K562 (cell line): ENCODE data around the gene TRPM2. TPM values are rescaled to one million over a fixed set of nuclear protein-coding genes. Genes with fewer than 3 reads are reported as not detected.

Experiments
- ATAC-seq: fragments of 200-7000 bp; cut with Tn5 transposase; 3 replicates; pipeline ENCODE4 v1.9.1; 2020; ENCODE audit warnings: moderate library complexity
- BruUV-seq: library from RNA; stranded (reverse); fragments of 400-500 nt; replicated peaks from 2 replicates; lab custom pipeline; 2021; lab: Mats Ljungman, UMichigan
- CTCF ChIA-PET: fragments of 300-600 bp; formaldehyde crosslinking; extraction: SDS; loops from one replicate; lab custom pipeline; 2021; ENCODE audit warnings: low intra/inter-chr PET ratio; lab: Yijun Ruan, JAX
- POLR2A ChIA-PET: fragments of 300-600, 350-650 bp; sonication (Branson Sonifier 250); formaldehyde crosslinking; extraction: SDS; loops from one replicate; lab custom pipeline; 2021; ENCODE audit warnings: antibody characterized with exemption, inconsistent platforms; lab: Yijun Ruan, JAX
- DNase-seq, 4 experiments: peaks; one replicate each; pipeline versions ENCODE4 v3.0.0 to v3.0.0-alpha.2; 2011 to 2018; ENCODE audit warnings: low spot score in 3 of 4, mixed read lengths in 3 of 4; ENCODE audit errors: extremely low read depth in 1 of 4
- FAIRE-seq: peaks from 2 replicates; lab custom pipeline; 2011; peaks lifted over from hg19 to GRCh38; lab: Jason Lieb, UNC
- H2AFZ ChIP-seq: 2 replicates; pipeline ENCODE4 v1.6.0; 2011; ENCODE audit warnings: low read depth, low read length, control low read depth, inconsistent platforms
- H3K27ac ChIP-seq: fragments of 200-600 bp; 3 replicates; pipeline ENCODE4 v1.8.0; 2011; ENCODE audit warnings: low read depth, mild to moderate bottlenecking, control low read depth, inconsistent platforms, low read length, moderate library complexity, mixed read lengths; ENCODE audit errors: extremely low read depth
- H3K27me3 ChIP-seq, 2 experiments: fragments of 300-600 bp in 1 of 2; 2 replicates in 1 of 2; 3 replicates in 1 of 2; pipeline versions ENCODE4 v1.6.0 to v1.8.0; 2011; ENCODE audit warnings: inconsistent platforms in 2 of 2, low read length in 2 of 2, mild to moderate bottlenecking in 1 of 2, mixed read lengths in 1 of 2, moderate library complexity in 1 of 2; ENCODE audit not compliant: control insufficient read depth in 2 of 2, insufficient read depth in 2 of 2
- H3K36me3 ChIP-seq: fragments of 300-600 bp; 3 replicates; pipeline ENCODE4 v1.8.0; 2011; ENCODE audit warnings: mild to moderate bottlenecking, low read length, inconsistent platforms; ENCODE audit not compliant: control insufficient read depth, insufficient read depth
- H3K4me1 ChIP-seq, 2 experiments: fragments of 200-600 bp in 1 of 2; replicated peaks in 1 of 2; 2 replicates in 1 of 2; 3 replicates in 1 of 2; pipeline versions ENCODE4 v1.5.1 to v1.8.0; 2011; ENCODE audit warnings: inconsistent platforms in 2 of 2, low read length in 2 of 2, mild to moderate bottlenecking in 1 of 2, mixed read lengths in 1 of 2, moderate library complexity in 1 of 2; ENCODE audit not compliant: control insufficient read depth in 2 of 2, insufficient read depth in 2 of 2
- H3K4me2 ChIP-seq: 2 replicates; pipeline ENCODE4 v1.6.1; 2011; ENCODE audit warnings: low read length, control low read depth, inconsistent platforms, mixed read lengths; ENCODE audit not compliant: insufficient read depth
- H3K4me3 ChIP-seq: fragments of 200-600 bp; sonication (generic), shearing (Covaris generic); 2 replicates; pipeline ENCODE4 v1.5.1; 2016; ENCODE audit warnings: control low read depth, inconsistent platforms
- H3K79me2 ChIP-seq: fragments of 200-600 bp; 3 replicates; pipeline ENCODE4 v1.8.0; 2011; ENCODE audit warnings: low read length, inconsistent platforms; ENCODE audit not compliant: control insufficient read depth, insufficient read depth
- H3K9ac ChIP-seq, 2 experiments: 2 replicates each; pipeline versions ENCODE4 v1.6.0 to v1.6.1; 2011; ENCODE audit warnings: low read depth in 2 of 2, low read length in 2 of 2, control low read depth in 1 of 2, inconsistent platforms in 1 of 2, mild to moderate bottlenecking in 1 of 2, mixed read lengths in 1 of 2; ENCODE audit not compliant: insufficient read depth in 1 of 2
- H3K9me1 ChIP-seq: one replicate; pipeline ENCODE4 v1.6.0; 2011; ENCODE audit warnings: inconsistent platforms, mild to moderate bottlenecking, low read length, moderate library complexity; ENCODE audit not compliant: control insufficient read depth, insufficient read depth
- H3K9me3 ChIP-seq: replicated peaks from 2 replicates; pipeline ENCODE4 v1.5.1; 2011; ENCODE audit warnings: low read depth, low read length, inconsistent platforms; ENCODE audit not compliant: control insufficient read depth, insufficient read depth
- H4K20me1 ChIP-seq: replicated peaks from 2 replicates; pipeline ENCODE4 v1.6.1; 2011; ENCODE audit warnings: low read length, inconsistent platforms, mixed read lengths; ENCODE audit not compliant: control insufficient read depth, insufficient read depth
- BACH1 ChIP-seq: fragments of 200-800 bp; sonication (Bioruptor generic); IDR thresholded peaks from 2 replicates; pipeline ENCODE4 v1.6.1; 2016; ENCODE audit warnings: missing genetic modification characterization, missing compliant biosample characterization
- CREB1 ChIP-seq, 2 experiments: sonication (generic) in 1 of 2; formaldehyde crosslinking in 1 of 2; IDR thresholded peaks; 2 replicates each; pipeline versions ENCODE4 v1.6.1 to v1.8.0; 2012 to 2022; ENCODE audit warnings: inconsistent platforms in 1 of 2, mild to moderate bottlenecking in 1 of 2, missing genetic modification reagents in 1 of 2, moderate library complexity in 1 of 2
- FUS ChIP-seq: fragments of 200-400 bp; formaldehyde crosslinking; optimal IDR thresholded peaks from 2 replicates; pipeline ENCODE3; 2017; ENCODE audit warnings: low read depth, low read length
- MEF2A ChIP-seq: IDR thresholded peaks from 2 replicates; pipeline ENCODE4 v1.6.1; 2011; ENCODE audit warnings: low read depth, mild to moderate bottlenecking, low read length, moderate library complexity; ENCODE audit not compliant: control insufficient read depth
- PCBP2 ChIP-seq: fragments of 200-400 bp; formaldehyde crosslinking; IDR thresholded peaks from 2 replicates; pipeline ENCODE4 v1.6.1; 2018; ENCODE audit warnings: low read length, low read depth, mild to moderate bottlenecking, moderate library complexity; ENCODE audit not compliant: poor library complexity, severe bottlenecking
- RBFOX2 ChIP-seq: fragments of 200-400 bp; formaldehyde crosslinking; IDR thresholded peaks from 2 replicates; pipeline ENCODE4 v1.6.1; 2017; ENCODE audit warnings: low read depth, mild to moderate bottlenecking, low read length, moderate library complexity
- THRAP3 ChIP-seq: fragments of 450-650 bp; IDR thresholded peaks from 2 replicates; pipeline ENCODE4 v1.6.1; 2016; ENCODE audit warnings: mild to moderate bottlenecking, inconsistent platforms, borderline replicate concordance
- ZFP1 ChIP-seq: fragments of 450-650 bp; formaldehyde crosslinking; IDR thresholded peaks from 2 replicates; pipeline ENCODE4 v1.4.0; 2020; ENCODE audit warnings: mild to moderate bottlenecking, mixed read lengths
- ZNF134 ChIP-seq: fragments of 250-450 bp; sonication (Bioruptor Pico); conservative IDR thresholded peaks from 2 replicates; pipeline ENCODE4 v1.4.0; 2020
- WGBS: fragments of 100-300 bp; shearing (Covaris generic); methylation state at CpG from one replicate; pipeline ENCODE4 v1.1.6; 2016; ENCODE audit warnings: low coverage, mixed read lengths; ENCODE audit not compliant: insufficient coverage; ENCODE audit errors: missing lambda C conversion rate; 5-methylcytosine and 5-hydroxymethylcytosine counted together
- in situ Hi-C: fragments of 300-500 bp; cut with MboI; formaldehyde crosslinking; loops from 4 replicates; pipeline ENCODE4 v1.15.0; 2018; ENCODE audit warnings: inconsistent platforms, mixed read lengths
- intact Hi-C: fragments of 100-400 bp; cut with micrococcal nuclease; formaldehyde crosslinking; loops from 2 replicates; pipeline ENCODE4 v1.14.2; 2022
- polyA plus RNA-seq, 8 experiments: library from polyadenylated mRNA; depleted of rRNA in 4 of 8; stranded (reverse) in 5 of 8; unstranded in 3 of 8; fragments of >200 nt; fragmentation: Nextera tagmentation in 2 of 8; fragmentation: Illumina TruSeq in 1 of 8; extraction: Ambion mirVana in 2 of 8; extraction: Trizol in 1 of 8; gene quantifications; 2 replicates each; pipeline versions ENCODE4 v1.2.1 to v1.2.3, GENCODE V29; 2011 to 2014; ENCODE audit warnings: inconsistent platforms in 1 of 8, missing spikeins in 1 of 8
- total RNA-seq, 7 experiments: library from RNA; depleted of rRNA in 6 of 7; stranded (reverse); fragments of >200 nt in 6 of 7; fragmentation: Illumina TruSeq in 2 of 7; extraction: Trizol in 2 of 7; gene quantifications; 2 replicates each; pipeline versions ENCODE4 v1.2.1 to v1.2.3, GENCODE V29; 2011 to 2021; ENCODE audit warnings: low replicate concordance in 1 of 7
- TF ChIP-seq, protein P1 (sequence below): fragments of 200-800 bp; sonication (Bioruptor generic); IDR thresholded peaks from 2 replicates; pipeline ENCODE4 v1.6.1; 2016; ENCODE audit warnings: missing genetic modification characterization, missing compliant biosample characterization

The TRPM2 gene
- total and polyA plus RNA-seq, 9 of the 15 experiments (the other 6 are each of a cell fraction or from before 2014, with no cell fraction given): 0.33 to 2.1 (median 0.98) TPM; not detected in 2

DNA sequence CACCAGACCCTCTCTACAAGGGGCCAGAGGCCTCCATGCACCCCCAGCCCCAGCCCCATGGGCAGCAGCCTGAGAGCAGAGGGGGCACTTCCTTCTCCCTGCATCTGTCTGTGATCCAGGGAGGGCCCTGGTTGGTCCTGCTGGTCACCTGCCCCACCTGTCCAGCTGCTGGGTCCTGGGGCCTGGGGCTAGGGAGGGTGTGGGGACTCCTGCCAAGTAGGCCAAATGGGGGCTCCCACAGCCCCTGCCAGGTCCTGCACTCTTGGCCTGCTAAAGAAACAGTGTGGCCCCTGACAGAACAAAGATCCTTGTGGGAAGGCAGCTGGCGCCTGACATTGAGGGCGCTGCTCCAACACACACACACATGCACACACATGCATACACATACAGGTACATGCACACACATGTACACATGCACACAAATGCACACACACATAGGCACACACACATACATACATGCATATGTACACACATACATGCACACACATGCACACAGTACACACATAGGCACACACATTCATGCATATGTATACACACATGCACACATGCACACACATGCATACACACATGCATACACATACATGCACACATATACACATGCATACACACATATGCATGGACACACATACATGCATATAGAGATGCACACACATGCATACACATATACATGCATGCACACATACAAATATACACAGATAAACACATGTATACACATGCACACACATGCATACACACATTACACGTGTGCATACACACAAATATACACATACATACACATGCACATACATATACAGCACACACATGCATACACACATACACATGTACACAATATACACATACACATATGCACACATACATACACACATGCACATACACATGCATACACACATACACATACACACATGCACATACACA lies 49.9 kb downstream of the TRPM2 start:
- no peak for FAIRE-seq
- Histone ChIP-seq H3K4me1 (peaks cover 0 to 3% of the 10 kb centered on the region in 2 experiments; a peak in 2 of 5 replicates), H3K27ac (no peak overlapping the region), H3K9me3 (peaks cover 15% of the 10 kb centered on the region; the same call in 1 of the 2 replicates), H3K79me2 (no peaks in the 10 kb centered on the region), H3K9ac (no peak overlapping the region), H3K9me1 (no peaks in the 10 kb centered on the region), H4K20me1 (no peaks in the 10 kb centered on the region), H2AFZ (no peak overlapping the region), H3K4me3 (no peak overlapping the region), H3K4me2 (no peak overlapping the region), H3K27me3 (peaks cover 12 to 37% of the 10 kb centered on the region in 2 experiments; a peak in 3 of 5 replicates), H3K36me3 (no peaks in the 10 kb centered on the region)
- ATAC-seq: no peak
- CTCF ChIA-PET: no interaction called here
- POLR2A ChIA-PET: interaction anchor here (0.7 kb wide), 1 partner anchor 641 kb away, joined by 3 read pairs; no protein-coding TSS in a partner anchor
- no TSS peak for BruUV-seq
- intact Hi-C loops: no loop called here
- DNase-seq: no peak
- TF ChIP-seq, protein P1, sequence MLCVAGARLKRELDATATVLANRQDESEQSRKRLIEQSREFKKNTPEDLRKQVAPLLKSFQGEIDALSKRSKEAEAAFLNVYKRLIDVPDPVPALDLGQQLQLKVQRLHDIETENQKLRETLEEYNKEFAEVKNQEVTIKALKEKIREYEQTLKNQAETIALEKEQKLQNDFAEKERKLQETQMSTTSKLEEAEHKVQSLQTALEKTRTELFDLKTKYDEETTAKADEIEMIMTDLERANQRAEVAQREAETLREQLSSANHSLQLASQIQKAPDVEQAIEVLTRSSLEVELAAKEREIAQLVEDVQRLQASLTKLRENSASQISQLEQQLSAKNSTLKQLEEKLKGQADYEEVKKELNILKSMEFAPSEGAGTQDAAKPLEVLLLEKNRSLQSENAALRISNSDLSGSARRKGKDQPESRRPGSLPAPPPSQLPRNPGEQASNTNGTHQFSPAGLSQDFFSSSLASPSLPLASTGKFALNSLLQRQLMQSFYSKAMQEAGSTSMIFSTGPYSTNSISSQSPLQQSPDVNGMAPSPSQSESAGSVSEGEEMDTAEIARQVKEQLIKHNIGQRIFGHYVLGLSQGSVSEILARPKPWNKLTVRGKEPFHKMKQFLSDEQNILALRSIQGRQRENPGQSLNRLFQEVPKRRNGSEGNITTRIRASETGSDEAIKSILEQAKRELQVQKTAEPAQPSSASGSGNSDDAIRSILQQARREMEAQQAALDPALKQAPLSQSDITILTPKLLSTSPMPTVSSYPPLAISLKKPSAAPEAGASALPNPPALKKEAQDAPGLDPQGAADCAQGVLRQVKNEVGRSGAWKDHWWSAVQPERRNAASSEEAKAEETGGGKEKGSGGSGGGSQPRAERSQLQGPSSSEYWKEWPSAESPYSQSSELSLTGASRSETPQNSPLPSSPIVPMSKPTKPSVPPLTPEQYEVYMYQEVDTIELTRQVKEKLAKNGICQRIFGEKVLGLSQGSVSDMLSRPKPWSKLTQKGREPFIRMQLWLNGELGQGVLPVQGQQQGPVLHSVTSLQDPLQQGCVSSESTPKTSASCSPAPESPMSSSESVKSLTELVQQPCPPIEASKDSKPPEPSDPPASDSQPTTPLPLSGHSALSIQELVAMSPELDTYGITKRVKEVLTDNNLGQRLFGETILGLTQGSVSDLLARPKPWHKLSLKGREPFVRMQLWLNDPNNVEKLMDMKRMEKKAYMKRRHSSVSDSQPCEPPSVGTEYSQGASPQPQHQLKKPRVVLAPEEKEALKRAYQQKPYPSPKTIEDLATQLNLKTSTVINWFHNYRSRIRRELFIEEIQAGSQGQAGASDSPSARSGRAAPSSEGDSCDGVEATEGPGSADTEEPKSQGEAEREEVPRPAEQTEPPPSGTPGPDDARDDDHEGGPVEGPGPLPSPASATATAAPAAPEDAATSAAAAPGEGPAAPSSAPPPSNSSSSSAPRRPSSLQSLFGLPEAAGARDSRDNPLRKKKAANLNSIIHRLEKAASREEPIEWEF: no peak
- TF ChIP-seq RBFOX2 (no peak), FUS (no peak), ZFP1 (no peak), THRAP3 (no peak), MEF2A (no peak), PCBP2 (no peak), BACH1 (no peak), CREB1 (IDR thresholded peaks at IDR 0.05) (no peak), CREB1 (CRISPR knock-in tag; IDR thresholded peaks at IDR 0.05) (no peak), ZNF134 (CRISPR knock-in tag) (no peak)
- in situ Hi-C loops: no loop called here
- whole genome bisulfite sequencing: 17% methylated on average over 3 of the region's 3 CpGs
